BLaER1 treated with 17β-estradiol and CSF1 and Interleukin-3, amounts not matched to agents 10 nM and 100 nM (cell line): Measurements from ENCODE around the gene SPDYE5.
"Not testable (repeated sequence)": the region's sequence is repeated elsewhere in the genome, so short reads cannot be mapped to it uniquely, and the experiment has no call there.

Experiments
- H3K27ac ChIP-seq, 11 experiments: shearing (Covaris generic); formaldehyde crosslinking; 2 replicates each; pipeline ENCODE4 v1.8.1; 2022
- H3K27me3 ChIP-seq, 11 experiments: shearing (Covaris generic); formaldehyde crosslinking; 2 replicates each; pipeline ENCODE4 v1.8.1; 2022
- H3K36me3 ChIP-seq, 11 experiments: shearing (Covaris generic); formaldehyde crosslinking; 2 replicates each; pipeline ENCODE4 v1.8.1; 2022
- H3K4me1 ChIP-seq, 10 experiments: shearing (Covaris generic); formaldehyde crosslinking; 2 replicates each; pipeline ENCODE4 v1.8.1; 2022
- H3K4me2 ChIP-seq, 11 experiments: shearing (Covaris generic); formaldehyde crosslinking; 2 replicates each; pipeline ENCODE4 v1.8.1; 2022
- H3K4me3 ChIP-seq, 10 experiments: shearing (Covaris generic); formaldehyde crosslinking; 2 replicates each; pipeline ENCODE4 v1.8.1; 2022
- H3K9ac ChIP-seq, 11 experiments: shearing (Covaris generic); formaldehyde crosslinking; 2 replicates each; pipeline ENCODE4 v1.8.1; 2022
- H3K9me3 ChIP-seq, 11 experiments: shearing (Covaris generic); formaldehyde crosslinking; replicated peaks in 1 of 11; 2 replicates each; pipeline ENCODE4 v1.8.1; 2022
- H4K20me1 ChIP-seq, 11 experiments: shearing (Covaris generic); formaldehyde crosslinking; 2 replicates each; pipeline ENCODE4 v1.8.1; 2022

SPDYE5 gene, protein sequence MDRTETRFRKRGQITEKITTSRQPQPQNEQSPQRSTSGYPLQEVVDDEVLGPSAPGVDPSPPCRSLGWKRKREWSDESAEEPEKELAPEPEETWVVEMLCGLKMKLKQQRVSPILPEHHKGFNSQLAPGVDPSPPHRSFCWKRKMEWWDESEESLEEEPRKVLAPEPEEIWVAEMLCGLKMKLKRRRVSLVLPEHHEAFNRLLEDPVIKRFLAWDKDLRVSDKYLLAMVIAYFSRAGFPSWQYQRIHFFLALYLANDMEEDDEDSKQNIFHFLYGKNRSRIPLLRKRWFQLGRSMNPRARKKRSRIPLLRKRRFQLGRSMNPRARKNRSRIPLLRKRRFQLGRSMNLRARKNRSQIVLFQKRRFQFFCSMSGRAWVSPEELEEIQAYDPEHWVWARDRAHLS

DNA sequence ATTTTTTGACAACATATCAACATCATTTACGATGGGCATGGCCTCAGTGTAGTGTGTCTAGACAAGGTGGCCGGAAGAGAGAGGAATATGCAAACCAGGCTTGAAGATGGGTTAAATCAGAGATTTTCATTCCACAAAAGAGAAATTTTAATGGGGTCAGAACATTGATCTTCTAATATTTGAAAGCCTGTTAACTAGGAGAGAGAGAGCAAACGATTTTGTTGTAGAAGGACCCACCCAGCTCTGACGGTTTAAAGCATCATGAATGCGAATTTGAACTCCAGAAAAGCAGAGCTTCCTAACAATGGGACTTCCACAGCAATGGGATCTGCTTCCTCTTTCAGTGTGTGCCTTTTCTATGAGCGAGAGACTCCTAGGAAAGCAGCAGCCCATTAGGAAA is at the start of gene SPDYE5:
Gene SPDYE5 (plus strand): TSS at position 301 of the 400 bp plus-strand sequence. CDS start 1,728 bp downstream, outside the sequence.
- not testable (repeated sequence) for H3K4me1 ChIP-seq, H3K9me3 ChIP-seq, H3K27ac ChIP-seq, H3K4me3 ChIP-seq, H3K9ac ChIP-seq, H3K4me2 ChIP-seq, H3K27me3 ChIP-seq, H3K36me3 ChIP-seq, H4K20me1 ChIP-seq

DNA sequence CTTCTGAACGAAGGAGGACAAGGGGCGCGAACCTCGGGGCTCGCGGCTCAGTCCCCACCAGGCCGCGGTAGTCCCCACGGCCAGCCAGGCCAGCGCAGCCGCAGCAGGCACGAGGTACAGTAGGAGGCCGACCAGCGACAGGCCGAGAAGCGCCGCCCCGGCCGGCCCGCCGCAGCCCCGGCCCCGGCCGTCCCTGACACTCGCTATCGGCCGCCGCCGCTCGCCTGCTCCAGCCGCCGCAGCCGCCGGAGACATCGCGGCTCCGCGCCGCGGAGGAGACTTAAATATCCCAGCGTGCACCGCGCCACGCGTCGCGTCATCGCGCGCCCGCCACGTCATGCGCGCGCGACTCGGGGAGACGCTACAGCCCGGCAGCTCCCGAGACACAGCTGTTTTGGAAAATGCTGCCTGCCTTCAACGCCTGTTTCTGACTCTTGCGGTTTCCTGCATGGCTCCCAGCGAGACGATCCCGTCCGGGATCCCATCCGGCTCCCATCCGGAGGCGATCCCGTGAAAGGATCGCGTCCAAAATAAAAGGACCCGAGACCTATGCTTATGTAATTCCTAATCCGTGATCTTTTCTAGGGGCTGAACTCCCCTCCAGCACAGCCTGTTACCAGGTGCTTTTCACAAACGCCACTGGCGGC is 49.5 kb upstream of the SPDYE5 start:
- H3K27ac ChIP-seq: peak overlapping the region; percentile 57 to 79 (median 74); a peak in 21 of 22 replicates
- H3K9ac ChIP-seq: peak overlapping the region; percentile 70 to 82 (median 78)
- H3K27me3 ChIP-seq: not testable (repeated sequence)

DNA sequence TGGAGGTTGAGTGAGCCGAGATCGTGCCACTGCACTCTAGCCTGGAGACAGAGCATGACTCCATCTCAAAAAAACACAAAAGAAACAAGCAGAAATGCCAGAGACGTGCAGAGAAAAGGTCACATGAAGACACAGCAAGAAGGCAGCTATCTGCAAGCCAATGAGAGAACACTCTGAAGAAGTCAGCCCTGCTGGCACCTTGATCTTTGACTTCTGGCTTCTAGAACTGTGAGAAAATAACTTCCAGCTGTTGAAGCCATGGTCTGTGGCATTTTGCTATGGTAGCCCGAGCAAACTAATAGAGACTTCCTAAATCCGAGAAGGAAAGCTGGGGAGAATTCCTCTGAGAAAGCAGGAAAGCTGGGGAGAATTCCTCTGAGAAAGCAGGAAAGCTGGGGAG is 42.2 kb upstream of the SPDYE5 start:
- H3K27me3 ChIP-seq, H3K4me1 ChIP-seq, H3K9ac ChIP-seq, H3K4me3 ChIP-seq, H3K9me3 ChIP-seq, H4K20me1 ChIP-seq, H3K36me3 ChIP-seq, H3K4me2 ChIP-seq, H3K27ac ChIP-seq: not testable (repeated sequence)

More for the DNA sequence above, 49.5 kb upstream of the SPDYE5 start:
- Histone ChIP-seq H3K36me3 (peaks cover 30 to 36% (median 33%) of the 10 kb centered on the region in 11 experiments), H3K4me2 (peak overlapping the region; percentile 46 to 66 (median 51); a peak in 20 of 22 replicates), H3K4me3 (peak overlapping the region; percentile 54 to 71 (median 62))
- H3K9me3 ChIP-seq, H3K4me1 ChIP-seq, H4K20me1 ChIP-seq: not testable (repeated sequence)

DNA sequence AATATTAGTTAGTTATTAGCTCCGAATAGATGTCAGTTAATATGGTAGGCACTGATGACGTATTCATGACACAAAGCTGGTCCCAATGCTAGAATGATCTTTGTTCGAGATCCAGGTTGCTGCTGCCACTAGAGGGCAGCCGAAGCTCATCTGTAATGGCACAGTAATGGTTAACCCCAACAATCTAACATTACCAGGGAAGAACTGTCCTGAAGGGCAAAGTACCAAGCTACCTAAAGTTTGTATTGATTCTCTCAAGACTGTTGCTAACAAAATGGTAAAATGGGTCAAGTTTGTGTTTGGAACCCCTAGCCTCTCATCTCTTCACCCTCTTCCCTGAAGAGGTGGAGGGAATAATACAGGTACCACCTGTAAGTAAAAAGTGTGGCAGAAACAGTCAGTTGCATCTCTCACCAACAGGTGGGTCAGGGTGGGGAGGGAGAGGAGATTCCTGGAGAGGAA is 39.6 kb upstream of the SPDYE5 start:
- H3K9ac ChIP-seq, H3K9me3 ChIP-seq, H3K27me3 ChIP-seq, H3K27ac ChIP-seq, H3K4me3 ChIP-seq, H3K4me2 ChIP-seq, H4K20me1 ChIP-seq, H3K4me1 ChIP-seq: not testable (repeated sequence)
- peaks cover 0 to 10% (median 0%) of the 10 kb centered on the region in 11 experiments; a peak in 4 of 22 replicates for H3K36me3 ChIP-seq

DNA sequence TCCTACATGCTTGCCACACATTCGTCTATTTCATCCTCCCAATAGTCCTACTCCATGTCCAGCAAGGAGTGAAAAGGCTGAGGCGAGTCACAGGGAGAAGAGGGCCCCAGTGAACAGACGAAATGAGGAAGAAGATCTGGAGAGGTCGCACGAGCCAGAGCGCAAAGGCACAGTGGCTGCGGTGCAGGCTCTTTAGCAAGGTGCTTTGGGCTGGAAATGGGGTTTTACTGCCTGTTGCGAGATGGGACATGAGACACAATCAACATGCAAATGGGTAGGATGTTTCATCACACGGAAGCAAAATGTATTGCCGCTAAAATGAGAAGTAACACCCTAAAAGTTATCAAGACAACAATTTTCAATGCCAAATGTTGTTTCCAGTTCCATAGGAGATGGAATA is 35.7 kb upstream of the SPDYE5 start:
- H3K9me3 ChIP-seq: not testable (repeated sequence)

DNA sequence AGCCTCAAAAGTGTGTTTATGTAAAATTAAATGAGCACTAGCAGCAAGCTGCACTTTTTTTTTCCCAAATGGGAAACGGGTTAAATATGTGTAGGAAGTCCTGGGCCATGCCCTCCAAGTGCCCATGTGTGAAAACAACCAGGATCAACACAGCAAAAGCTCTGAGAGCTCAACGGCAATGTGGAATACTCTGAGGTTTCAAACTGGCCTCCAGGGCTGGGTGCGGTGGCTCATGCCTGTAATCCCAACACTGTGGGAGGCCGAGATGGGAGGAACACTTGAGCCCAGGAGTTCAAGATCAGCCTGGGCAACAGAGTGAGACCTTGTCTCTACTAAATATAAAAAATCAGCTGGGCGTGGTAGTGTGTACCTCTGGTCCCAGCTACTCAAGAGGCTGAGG is 34.1 kb upstream of the SPDYE5 start:
- H3K27ac ChIP-seq, H3K9me3 ChIP-seq, H3K4me3 ChIP-seq, H3K27me3 ChIP-seq, H3K4me2 ChIP-seq, H3K36me3 ChIP-seq, H3K9ac ChIP-seq, H4K20me1 ChIP-seq: not testable (repeated sequence)
- H3K4me1 ChIP-seq: peaks cover 11 to 24% (median 16%) of the 10 kb centered on the region in 10 experiments; a peak in 19 of 20 replicates

More for the DNA sequence above, 35.7 kb upstream of the SPDYE5 start:
- H3K36me3 ChIP-seq, H3K4me2 ChIP-seq, H3K27ac ChIP-seq, H4K20me1 ChIP-seq, H3K27me3 ChIP-seq, H3K9ac ChIP-seq, H3K4me3 ChIP-seq: not testable (repeated sequence)
- peaks cover 9 to 15% (median 13%) of the 10 kb centered on the region in 10 experiments; a peak in 19 of 20 replicates for H3K4me1 ChIP-seq

DNA sequence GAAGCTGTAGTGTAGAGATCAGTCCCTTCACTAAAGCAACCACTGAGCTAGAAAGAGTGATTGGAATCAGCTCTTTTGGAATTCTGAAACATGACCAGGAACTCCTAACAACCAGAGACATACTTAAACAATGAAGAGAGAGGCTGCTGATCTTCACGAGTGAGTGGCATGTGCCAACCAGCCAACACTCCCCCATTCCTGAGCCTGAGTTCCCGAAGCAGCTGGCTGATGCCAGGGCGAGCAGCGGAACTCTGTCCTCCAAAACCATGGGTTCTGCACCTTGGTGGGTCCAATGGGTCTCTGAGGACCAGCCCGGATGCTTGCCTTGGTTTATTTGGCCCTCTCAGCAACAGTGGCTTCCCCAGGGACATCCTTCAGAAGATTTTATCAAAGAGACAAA is 31.6 kb upstream of the SPDYE5 start:
- H3K36me3 ChIP-seq, H3K9me3 ChIP-seq, H3K27me3 ChIP-seq, H4K20me1 ChIP-seq: not testable (repeated sequence)
- Histone ChIP-seq H3K4me1 (peaks cover 11 to 26% (median 17%) of the 10 kb centered on the region in 10 experiments; a peak in 19 of 20 replicates), H3K9ac (peak overlapping the region in 7 of 11 experiments; percentile 10 to 51 (median 42); a peak in 10 of 22 replicates), H3K27ac (peak overlapping the region in 7 of 11 experiments; percentile 30 to 60 (median 55); a peak in 12 of 22 replicates), H3K4me3 (peak overlapping the region in 1 of 10 experiments; percentile 32; a peak in 2 of 20 replicates), H3K4me2 (peak overlapping the region; percentile 54 to 75 (median 68))

DNA sequence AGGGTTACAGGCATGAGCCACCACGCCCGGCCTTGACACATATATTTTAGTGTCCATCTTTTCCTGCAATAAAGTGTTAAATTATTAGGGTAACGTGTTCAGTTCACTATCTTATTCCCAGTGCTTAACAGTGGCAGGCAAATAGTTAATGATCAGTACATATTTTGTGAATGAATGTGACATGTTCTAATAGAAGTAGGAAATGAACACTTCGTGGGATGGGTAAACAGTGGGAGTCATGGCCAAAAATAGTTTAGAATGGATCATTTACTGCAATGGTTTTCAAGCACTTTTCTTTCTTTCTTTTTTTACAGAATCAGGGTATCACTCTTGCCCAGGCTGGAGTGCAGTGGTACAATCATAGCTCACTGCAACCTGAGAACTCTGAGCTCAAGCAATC is 22.0 kb upstream of the SPDYE5 start:
- H4K20me1 ChIP-seq, H3K4me1 ChIP-seq, H3K4me2 ChIP-seq, H3K4me3 ChIP-seq, H3K27ac ChIP-seq, H3K27me3 ChIP-seq, H3K9ac ChIP-seq: not testable (repeated sequence)
- Histone ChIP-seq H3K36me3 (peaks cover 29 to 81% (median 55%) of the 10 kb centered on the region in 11 experiments), H3K9me3 (peaks cover 7 to 21% (median 18%) of the 10 kb centered on the region in 11 experiments; a peak in 21 of 22 replicates)

DNA sequence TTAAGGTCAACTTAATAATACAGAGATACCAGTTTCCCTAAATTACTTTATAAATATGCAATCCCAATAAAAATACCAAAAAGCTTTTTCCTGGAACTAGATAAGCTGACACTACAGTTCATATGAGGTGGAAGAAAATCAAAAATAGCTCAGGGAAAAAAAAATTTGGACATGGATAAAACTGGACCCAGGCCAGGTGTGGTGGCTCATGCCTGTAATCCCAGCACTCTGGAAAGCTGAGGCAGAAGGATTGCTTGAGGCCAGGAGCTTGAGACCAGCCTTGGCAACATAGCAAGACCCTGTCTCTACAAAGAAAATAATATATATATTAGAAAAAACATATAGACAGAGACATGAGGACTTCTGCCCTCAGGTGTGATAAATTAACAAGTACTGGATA is 14.7 kb upstream of the SPDYE5 start:
- peaks cover 16 to 41% (median 24%) of the 10 kb centered on the region in 11 experiments; a peak in 21 of 22 replicates for H3K36me3 ChIP-seq
- not testable (repeated sequence) for H3K4me2 ChIP-seq, H4K20me1 ChIP-seq, H3K27me3 ChIP-seq, H3K9me3 ChIP-seq, H3K4me1 ChIP-seq, H3K4me3 ChIP-seq, H3K9ac ChIP-seq, H3K27ac ChIP-seq

DNA sequence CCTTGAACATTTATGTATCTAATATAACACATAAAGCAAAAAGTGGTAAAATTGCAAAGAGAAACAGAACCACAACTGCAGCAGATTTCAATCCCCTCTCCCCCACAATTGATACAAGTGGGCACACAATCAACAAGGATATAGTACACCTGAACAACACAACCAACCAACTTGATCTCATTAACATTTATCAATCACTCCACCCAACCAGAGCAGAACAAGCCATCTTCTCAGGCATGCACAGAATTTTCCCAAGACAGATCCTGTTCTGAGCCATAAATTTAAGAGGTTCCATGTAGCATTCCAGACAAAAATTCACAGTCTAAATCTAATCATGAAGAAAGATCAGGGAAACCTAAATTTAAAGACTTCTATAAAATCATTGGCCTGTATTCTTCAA is 11.8 kb upstream of the SPDYE5 start:
- H4K20me1 ChIP-seq: not testable (repeated sequence)

DNA sequence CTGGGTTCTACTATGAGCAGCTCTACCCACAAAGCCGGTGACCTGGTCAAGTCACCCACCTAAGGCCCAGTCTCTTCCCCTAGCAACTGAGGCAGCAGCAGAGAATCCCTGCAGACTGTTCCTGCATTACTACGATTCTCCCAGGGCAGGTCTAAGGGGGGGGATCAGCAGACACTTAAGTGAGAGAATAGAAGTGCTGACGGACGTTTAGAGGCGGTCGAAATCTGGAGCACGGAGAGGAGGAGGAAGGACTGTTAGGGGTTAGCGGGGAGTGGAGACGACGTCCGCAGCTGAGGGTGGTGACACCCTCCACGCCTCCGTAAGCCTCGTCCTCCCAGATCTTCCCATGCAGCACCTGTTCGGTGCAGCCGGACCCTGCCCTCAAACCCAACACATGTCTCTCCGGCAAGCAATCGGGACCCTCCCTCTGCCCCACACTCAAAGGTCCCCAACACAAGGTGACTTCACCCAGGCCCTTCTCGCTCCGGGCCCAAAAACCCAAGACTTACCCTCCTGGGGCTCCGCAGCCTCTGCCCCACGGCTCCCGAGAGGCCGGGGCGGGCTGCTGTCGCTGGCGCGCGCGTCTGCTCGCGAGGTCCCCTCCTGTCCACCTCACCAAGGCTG is 6.7 kb upstream of the SPDYE5 start:
- not testable (repeated sequence) for H3K4me1 ChIP-seq, H4K20me1 ChIP-seq, H3K27me3 ChIP-seq, H3K9me3 ChIP-seq
- Histone ChIP-seq H3K4me2 (peak overlapping the region; percentile 64 to 84 (median 72)), H3K36me3 (peaks cover 5 to 17% (median 9%) of the 10 kb centered on the region in 11 experiments; a peak in 19 of 22 replicates), H3K27ac (peak overlapping the region; percentile 74 to 86 (median 83)), H3K9ac (peak overlapping the region; percentile 77 to 90 (median 86)), H3K4me3 (peak overlapping the region; percentile 67 to 92 (median 82))

More for the DNA sequence above, 11.8 kb upstream of the SPDYE5 start:
- H3K27ac ChIP-seq, H3K4me2 ChIP-seq, H3K27me3 ChIP-seq, H3K4me1 ChIP-seq, H3K4me3 ChIP-seq, H3K9ac ChIP-seq, H3K9me3 ChIP-seq: not testable (repeated sequence)
- H3K36me3 ChIP-seq: peaks cover 9 to 22% (median 13%) of the 10 kb centered on the region in 11 experiments; a peak in 19 of 22 replicates

DNA sequence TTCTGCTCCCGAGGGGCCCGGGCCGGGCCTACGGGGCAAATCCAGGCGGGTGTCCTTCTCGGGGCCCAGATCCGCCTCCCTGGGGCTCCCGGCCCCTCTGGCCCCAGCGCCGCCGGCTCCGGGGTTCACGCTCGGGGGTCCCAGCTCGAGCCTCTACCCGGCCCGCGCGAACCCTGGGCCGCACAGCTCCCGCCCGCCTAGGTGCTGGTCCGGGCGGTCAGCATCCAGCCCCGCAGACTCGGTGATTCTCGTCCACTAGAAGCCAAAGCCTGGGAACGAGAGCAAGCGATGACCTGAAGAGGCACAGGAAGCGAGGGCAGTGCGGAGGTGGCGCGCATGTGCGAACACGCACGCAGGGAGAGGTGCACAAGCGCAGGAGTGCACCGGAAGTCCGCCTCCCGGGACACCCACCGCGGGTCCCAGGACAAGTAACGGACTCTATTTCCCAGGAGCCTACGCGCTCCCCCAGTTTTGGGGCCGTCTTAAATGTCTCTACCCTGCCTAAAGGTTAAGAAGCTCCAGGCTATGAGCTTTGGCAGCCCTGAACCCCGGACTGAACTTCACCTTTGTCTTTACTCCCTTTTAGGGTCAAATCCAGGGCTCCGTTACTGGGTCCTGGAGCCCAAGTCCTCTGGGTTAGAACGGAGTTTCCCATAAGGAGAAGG is 6.0 kb upstream of the SPDYE5 start, which contains the start of gene POM121C:
Gene POM121C (minus strand): TSS at position 321 of the 665 bp plus-strand sequence. CDS start 44,803 bp downstream, outside the sequence.
- not testable (repeated sequence) for H4K20me1 ChIP-seq, H3K4me1 ChIP-seq, H3K9me3 ChIP-seq, H3K27me3 ChIP-seq
- H3K4me3 ChIP-seq: peak within 1 kb of the TSS; percentile 67 to 92 (median 82)
- peak within 1 kb of the TSS; percentile 77 to 90 (median 86) for H3K9ac ChIP-seq
- peak within 1 kb of the TSS; percentile 64 to 84 (median 72) for H3K4me2 ChIP-seq
- H3K27ac ChIP-seq: peak within 1 kb of the TSS; percentile 74 to 86 (median 83)
- peaks cover 5 to 17% (median 9%) of the 10 kb centered on the region in 11 experiments; a peak in 19 of 22 replicates for H3K36me3 ChIP-seq
